NAMALWA (cell line): Measurements from ENCODE around the gene MST1.

Experiments used
- DNase-seq: peaks from one replicate; pipeline ENCODE4 v3.0.0-alpha.2; 2015; ENCODE audit warnings: low spot score

The MST1 gene

DNA sequence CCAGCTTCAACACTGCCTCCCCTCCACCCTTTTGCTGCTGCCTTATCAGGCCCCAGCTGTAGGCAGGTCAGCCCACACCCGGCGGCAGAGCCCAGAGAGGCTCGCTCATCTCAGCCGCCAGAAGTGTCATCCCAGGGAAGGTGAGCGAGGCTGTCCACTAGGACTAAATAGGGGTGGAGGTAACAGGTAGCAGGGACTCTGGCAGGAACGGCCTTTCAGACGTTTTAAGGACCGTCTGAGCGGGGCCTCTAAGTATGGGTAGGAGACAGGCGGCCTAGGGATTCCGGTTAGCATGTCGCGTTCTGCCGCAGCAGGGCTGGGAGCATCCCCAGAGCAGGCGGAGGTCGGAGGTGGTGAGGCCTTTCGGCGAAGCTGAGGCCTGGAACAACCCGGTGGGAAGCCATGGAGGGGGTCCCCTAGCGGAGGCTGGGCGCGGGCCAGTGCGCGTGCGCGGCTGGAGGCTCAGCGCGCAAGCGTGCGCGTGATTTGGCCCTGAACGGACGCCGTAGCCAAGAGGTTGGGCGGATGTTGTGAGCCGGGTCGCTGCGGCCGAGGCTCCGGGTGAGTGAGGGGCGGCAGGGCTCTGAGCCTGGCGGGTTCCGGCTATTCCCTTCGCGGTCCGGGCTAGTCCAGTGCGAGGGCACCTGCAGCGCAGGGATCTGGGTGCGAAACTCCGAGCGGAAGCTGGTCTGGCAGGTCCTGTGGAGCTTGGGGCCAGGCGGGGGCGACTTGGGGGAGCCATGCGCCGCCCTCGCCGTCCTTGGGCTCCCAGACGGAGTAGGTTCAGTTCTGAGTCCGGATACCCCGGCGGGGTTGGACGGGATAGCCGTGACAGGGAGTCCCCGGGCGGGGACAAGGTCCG lies at the start of gene MST1, which contains the start of gene RNF123:
Gene MST1 (minus strand): TSS at position 429 of the 862 bp plus-strand sequence. CDS start 783 bp downstream, outside the sequence.
Gene RNF123 (plus strand): TSS at position 512 of the 862 bp plus-strand sequence. CDS start 1,609 bp downstream, outside the sequence.
- DNase-seq, result peak; percentile 80

GRCh38 chr3:49738067-49738713 lies 48.9 kb upstream of the MST1 start:
- DNase-seq, result no peak

GRCh38 chr3:49734752-49735151 lies 45.5 kb upstream of the MST1 start:
- DNase-seq, result no peak

GRCh38 chr3:49733551-49733950 lies 44.3 kb upstream of the MST1 start:
- DNase-seq, result no peak

GRCh38 chr3:49732597-49732996 lies 43.3 kb upstream of the MST1 start:
- DNase-seq, result no peak

GRCh38 chr3:49729966-49730609 lies 40.8 kb upstream of the MST1 start:
- no peak for DNase-seq

- no peak for DNase-seq
Measured at GRCh38 chr3:49727924-49728361, 38.7 kb upstream of the MST1 start.

- no peak for DNase-seq
Measured at GRCh38 chr3:49727154-49727923, 38.1 kb upstream of the MST1 start.

DNA sequence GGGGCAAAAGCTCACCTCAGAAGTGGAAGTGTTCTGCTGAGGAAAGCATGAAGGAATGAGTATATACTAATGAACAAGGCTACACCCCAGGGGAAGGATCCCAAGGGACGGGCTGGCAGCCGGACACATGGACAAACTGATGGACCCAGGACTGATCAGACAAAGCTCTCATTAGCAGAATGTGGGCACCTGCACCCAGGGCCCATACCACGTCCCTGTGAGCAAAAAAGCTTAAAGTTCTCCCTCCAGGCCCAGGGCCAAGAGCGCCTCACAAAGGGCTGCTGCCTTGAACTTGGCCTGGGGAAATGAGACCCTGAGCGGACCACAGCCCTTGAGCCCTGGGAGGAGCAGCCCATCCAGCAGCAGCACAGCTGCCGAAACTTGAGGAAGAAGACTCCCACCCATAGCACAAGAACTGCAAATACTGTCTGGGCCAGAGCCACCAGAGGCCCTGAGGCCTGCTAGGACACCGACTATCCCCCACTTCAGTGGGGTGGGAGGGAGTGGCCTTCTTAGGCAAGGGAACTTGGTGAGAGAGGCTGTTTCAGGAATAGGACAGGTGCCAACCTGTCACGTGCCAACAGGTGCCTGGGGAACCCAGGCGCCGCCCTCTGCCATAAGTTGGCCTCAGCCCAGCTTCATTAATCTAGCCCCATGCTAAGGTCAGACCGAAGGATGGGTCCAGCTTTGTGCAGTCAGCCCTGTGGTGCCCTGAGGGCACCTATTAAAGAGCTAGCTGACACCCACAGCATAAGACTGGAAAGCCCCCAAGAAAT lies 36.8 kb upstream of the MST1 start:
- no peak for DNase-seq

DNA sequence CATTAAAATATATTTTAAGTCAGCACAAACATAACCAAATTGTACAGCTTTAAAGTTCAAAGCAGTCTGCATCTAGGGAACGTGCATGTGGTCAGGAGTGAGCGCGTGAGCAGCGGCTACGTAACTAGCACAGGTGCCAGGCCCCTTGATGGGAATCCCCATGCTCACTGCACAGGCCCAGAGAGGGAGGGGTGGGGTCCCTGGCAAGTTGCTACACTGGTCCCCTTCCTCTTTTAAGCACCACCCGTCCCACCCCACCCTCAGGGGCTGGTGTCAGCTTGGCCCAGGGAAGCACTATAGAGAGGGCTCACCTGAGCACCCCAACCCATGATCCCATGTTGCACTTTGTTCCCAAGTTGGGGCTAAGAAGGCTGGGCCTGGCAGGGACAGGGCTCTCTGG lies 35.3 kb upstream of the MST1 start:
- DNase-seq, result peak; percentile 70

- DNase-seq, result peak; percentile 92
Measured at GRCh38 chr3:49723628-49724551, 34.6 kb upstream of the MST1 start, which contains the start of gene GMPPB. Gene GMPPB, minus strand, starts transcription at chr3:49723951. Its CDS starts 225 bp downstream, at chr3:49723726.

- DNase-seq, result peak; percentile 69
Measured at GRCh38 chr3:49723296-49723627, 34.0 kb upstream of the MST1 start.

GRCh38 chr3:49722896-49723295 lies 33.6 kb upstream of the MST1 start:
- DNase-seq, result no peak

GRCh38 chr3:49721896-49722781 lies 32.9 kb upstream of the MST1 start:
- DNase-seq, result no peak

DNA sequence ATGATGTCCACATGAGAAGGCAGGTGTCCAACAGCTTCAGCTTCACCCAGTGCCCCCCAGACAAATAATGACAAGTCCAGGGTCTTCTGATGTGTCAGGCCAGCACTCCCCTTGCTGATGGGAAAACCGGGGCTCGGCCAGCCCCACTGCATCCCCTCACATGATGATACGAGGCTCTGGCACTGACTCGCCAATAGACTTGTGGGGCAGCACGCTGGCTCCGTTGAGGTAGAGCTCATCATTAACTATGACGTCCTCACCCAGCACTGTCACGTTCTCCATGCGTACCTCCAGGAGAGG lies 32.3 kb upstream of the MST1 start:
- no peak for DNase-seq

- no peak for DNase-seq
Measured at GRCh38 chr3:49720855-49721595, 31.8 kb upstream of the MST1 start.

DNA sequence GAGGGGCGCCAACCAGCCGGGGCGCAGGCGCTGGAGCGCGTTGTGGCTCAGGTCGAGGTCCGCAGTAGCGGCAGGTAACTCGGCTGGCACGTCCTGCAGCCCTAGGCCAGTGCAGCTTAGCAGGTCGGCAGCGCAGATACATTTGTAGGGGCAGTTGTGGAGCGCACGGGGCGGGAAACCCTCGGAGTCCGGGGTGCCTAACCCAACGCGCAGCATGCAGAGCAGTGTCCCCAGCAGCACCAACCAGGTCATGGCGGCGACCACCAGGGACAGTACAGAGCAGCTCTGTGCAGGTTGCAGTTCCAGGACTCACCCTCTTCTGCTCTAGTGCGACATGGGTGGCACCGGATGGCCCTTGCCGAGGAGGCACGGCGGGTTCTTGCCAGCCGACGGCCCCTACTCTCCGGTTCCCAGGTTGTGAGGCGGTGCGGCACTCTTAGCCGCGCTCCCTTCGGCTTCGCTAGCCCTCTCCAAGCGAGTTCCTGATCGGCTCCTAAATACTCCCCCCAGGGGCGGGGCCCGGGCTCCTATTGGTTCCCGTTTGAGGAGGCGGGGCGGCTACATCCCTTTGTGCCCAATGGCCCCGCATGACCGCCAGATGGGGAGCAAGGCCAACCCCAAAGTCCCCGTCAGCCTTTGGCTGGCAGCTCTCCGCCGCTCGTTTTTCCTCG lies 30.1 kb upstream of the MST1 start, which contains the start of gene AMIGO3:
Gene AMIGO3 (minus strand): TSS at position 471 of the 671 bp plus-strand sequence. CDS start 219 bp downstream, at position 252.
- peak; percentile 85 for DNase-seq

GRCh38 chr3:49718858-49719213 lies 29.6 kb upstream of the MST1 start:
- DNase-seq, result no peak
